PC-3 (cell line): ENCODE results near the gene VILL. TPM values are rescaled to one million over a fixed set of nuclear protein-coding genes. Genes with fewer than 3 reads are reported as not detected.

Source experiments
- ATAC-seq: fragments of 200-7000 bp; cut with Tn5 transposase; 2 replicates; pipeline ENCODE4 v1.9.1; 2020; ENCODE audit warnings: mild to moderate bottlenecking, moderate library complexity
- BruUV-seq: library from RNA; stranded (reverse); fragments of 400-500 nt; replicated peaks from 2 replicates; lab custom pipeline; 2021; lab: Mats Ljungman, UMichigan
- CTCF ChIA-PET: fragments of 300-600 bp; sonication (Branson Sonifier 250); formaldehyde crosslinking; loops from one replicate; lab custom pipeline; 2022; ENCODE audit warnings: antibody characterized with exemption; lab: Charles Lee
- POLR2A ChIA-PET: fragments of 300-600 bp; sonication (Branson Sonifier 250); formaldehyde crosslinking; loops from one replicate; lab custom pipeline; 2022; ENCODE audit warnings: antibody characterized with exemption; ENCODE audit not compliant: unreplicated experiment; lab: Charles Lee
- DNase-seq: peaks from one replicate; pipeline ENCODE4 v3.0.0-alpha.2; 2015
- H2AFZ ChIP-seq: fragments of 300-600 bp; sonication (generic); 2 replicates; pipeline ENCODE4 v1.6.0; 2016; ENCODE audit warnings: antibody characterized with exemption, low read length
- H3F3A ChIP-seq: fragments of 300-600 bp; sonication (generic); one replicate; pipeline ENCODE4 v1.6.0; 2017; ENCODE audit warnings: antibody characterized with exemption, low read length, control low read depth, mild to moderate bottlenecking; ENCODE audit not compliant: unreplicated experiment
- H3K27ac ChIP-seq: fragments of 300-600 bp; sonication (generic); 2 replicates; pipeline ENCODE4 v1.5.1; 2016; ENCODE audit warnings: mild to moderate bottlenecking, low read length
- H3K27me3 ChIP-seq: fragments of 300-600 bp; sonication (generic); 2 replicates; pipeline ENCODE4 v1.6.1; 2016; ENCODE audit warnings: low read length, mixed read lengths
- H3K36me3 ChIP-seq: fragments of 300-600 bp; sonication (generic); 2 replicates; pipeline ENCODE4 v1.6.1; 2016; ENCODE audit warnings: low read depth, mixed run types, low read length, mixed read lengths
- H3K4me1 ChIP-seq: fragments of 300-600 bp; sonication (generic); 2 replicates; pipeline ENCODE4 v1.5.1; 2016; ENCODE audit warnings: low read length; ENCODE audit not compliant: insufficient read depth
- H3K4me2 ChIP-seq: fragments of 300-600 bp; sonication (generic); 2 replicates; pipeline ENCODE4 v1.6.0; 2016; ENCODE audit warnings: low read length
- H3K4me3 ChIP-seq: fragments of 300-600 bp; sonication (generic); 2 replicates; pipeline ENCODE4 v1.5.1; 2016; ENCODE audit warnings: mild to moderate bottlenecking, low read length, mixed read lengths
- H3K79me2 ChIP-seq: fragments of 300-600 bp; sonication (generic); 2 replicates; pipeline ENCODE4 v1.6.1; 2017; ENCODE audit warnings: low read length, mixed read lengths
- H3K9ac ChIP-seq: fragments of 300-600 bp; sonication (generic); 2 replicates; pipeline ENCODE4 v1.6.0; 2016; ENCODE audit warnings: mild to moderate bottlenecking, low read length
- H3K9me2 ChIP-seq: fragments of 300-600 bp; sonication (generic); replicated peaks from 2 replicates; pipeline ENCODE4 v1.6.1; 2016; ENCODE audit warnings: mixed run types, low read length, mixed read lengths
- H3K9me3 ChIP-seq: fragments of 300-600 bp; sonication (generic); 2 replicates; pipeline ENCODE4 v1.6.1; 2016; ENCODE audit warnings: low read length, mixed read lengths
- H4K20me1 ChIP-seq: fragments of 300-600 bp; sonication (generic); 2 replicates; pipeline ENCODE4 v1.6.1; 2016; ENCODE audit warnings: low read length, mixed read lengths
- CTCF ChIP-seq: fragments of 300-600 bp; sonication (generic); conservative IDR thresholded peaks from 2 replicates; pipeline ENCODE4 v1.5.1; 2017; ENCODE audit warnings: antibody characterized with exemption, low read depth, mild to moderate bottlenecking, low read length
- EZH2 ChIP-seq: fragments of 300-600 bp; sonication (generic); IDR thresholded peaks from one replicate; pipeline ENCODE4 v1.6.1; 2017; ENCODE audit warnings: antibody characterized with exemption, mild to moderate bottlenecking, low read length; ENCODE audit not compliant: unreplicated experiment
- EZH2phosphoT487 ChIP-seq: fragments of 300-600 bp; sonication (generic); IDR thresholded peaks from 2 replicates; pipeline ENCODE4 v1.6.1; 2018; ENCODE audit warnings: mild to moderate bottlenecking, antibody characterized with exemption, low read length, borderline replicate concordance
- intact Hi-C: fragments of 100-400 bp; cut with micrococcal nuclease; formaldehyde crosslinking; loops from 2 replicates; pipeline ENCODE4 v1.9.0; 2023
- total RNA-seq: library from RNA; depleted of rRNA; stranded (reverse); fragments of >200 nt; gene quantifications from 2 replicates; pipeline ENCODE4 v1.2.3, GENCODE V29; 2014

Gene VILL
- total RNA-seq, 1 experiment from 2014 or later, result 0.44 TPM

GRCh38 chr3:37943126-37943525, 47.5 kb upstream of the VILL start:
- H3K79me2 ChIP-seq, result no peaks in the 10 kb centered on the region
- no peak overlapping the region for H3K27ac ChIP-seq

DNA sequence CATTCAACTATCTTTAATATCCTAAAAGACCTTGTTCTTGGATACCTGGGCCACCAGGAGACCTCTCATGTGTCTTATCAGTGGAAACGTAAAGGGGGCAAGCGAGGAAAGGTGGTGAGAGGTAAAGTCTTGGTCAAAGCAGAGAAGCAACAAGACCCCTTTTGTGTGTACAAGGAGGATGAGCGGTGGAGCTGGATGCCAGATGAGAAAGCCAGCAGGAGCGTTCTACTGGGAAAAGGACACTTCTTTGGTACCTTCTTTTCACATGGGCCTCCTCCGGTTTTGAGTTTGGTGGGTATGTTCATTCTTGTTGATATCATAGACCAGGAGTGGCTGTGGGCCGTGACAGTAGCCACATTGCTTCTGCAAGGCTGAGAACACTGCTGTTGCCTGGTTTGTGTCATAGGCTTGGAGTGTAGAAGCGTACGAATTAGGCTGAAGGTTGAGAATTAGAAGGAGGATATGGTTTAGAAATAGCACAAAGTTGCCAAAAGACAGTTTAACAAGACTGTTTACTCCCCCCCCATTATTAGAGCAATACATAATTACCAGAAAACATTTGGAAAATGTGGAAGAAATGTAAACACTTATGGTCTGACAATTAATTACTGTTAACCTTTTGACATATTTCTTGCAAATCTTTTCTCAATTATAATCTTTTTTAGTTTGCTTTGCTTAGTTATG, 46.8 kb upstream of the VILL start:
- no peak overlapping the region for H3K4me2 ChIP-seq
- no peak overlapping the region for H3K27ac ChIP-seq
- H2AFZ ChIP-seq, result no peak overlapping the region
- H3K9me3 ChIP-seq, result no peaks in the 10 kb centered on the region
- H3K27me3 ChIP-seq, result no peaks in the 10 kb centered on the region
- intact Hi-C loops, result no loop called here
- no peaks in the 10 kb centered on the region for H4K20me1 ChIP-seq
- POLR2A ChIA-PET, result no interaction called here
- no peaks in the 10 kb centered on the region for H3F3A ChIP-seq
- peaks cover 21% of the 10 kb centered on the region for H3K4me1 ChIP-seq
- H3K36me3 ChIP-seq, result no peaks in the 10 kb centered on the region
- no peak for ATAC-seq
- H3K9me2 ChIP-seq, result no peaks in the 10 kb centered on the region
- TF ChIP-seq CTCF (no peak), EZH2 (no peak), EZH2phosphoT487 (no peak)
- no peak overlapping the region for H3K9ac ChIP-seq
- CTCF ChIA-PET, result no interaction called here
- H3K79me2 ChIP-seq, result no peaks in the 10 kb centered on the region
- no TSS peak for BruUV-seq
- no peak for DNase-seq
- H3K4me3 ChIP-seq, result no peak overlapping the region

More at GRCh38 chr3:37943126-37943525, 47.5 kb upstream of the VILL start:
- Histone ChIP-seq H3K4me1 (peaks cover 21% of the 10 kb centered on the region), H3K4me2 (no peak overlapping the region), H3F3A (no peaks in the 10 kb centered on the region), H3K27me3 (no peaks in the 10 kb centered on the region), H3K4me3 (no peak overlapping the region), H2AFZ (no peak overlapping the region), H3K36me3 (no peaks in the 10 kb centered on the region), H3K9ac (no peak overlapping the region), H3K9me2 (no peaks in the 10 kb centered on the region), H3K9me3 (no peaks in the 10 kb centered on the region), H4K20me1 (no peaks in the 10 kb centered on the region)
- CTCF ChIA-PET, result no interaction called here
- POLR2A ChIA-PET, result no interaction called here
- intact Hi-C loops, result no loop called here
- TF ChIP-seq EZH2, result no peak
- no peak for ATAC-seq
- no TSS peak for BruUV-seq
- no peak for DNase-seq

GRCh38 chr3:37944391-37944842, 46.2 kb upstream of the VILL start:
- CTCF ChIA-PET, result no interaction called here
- H3K27ac ChIP-seq, result no peak overlapping the region
- POLR2A ChIA-PET, result no interaction called here
- H3F3A ChIP-seq, result no peaks in the 10 kb centered on the region
- no peak overlapping the region for H3K4me3 ChIP-seq
- H3K9me2 ChIP-seq, result no peaks in the 10 kb centered on the region
- H4K20me1 ChIP-seq, result no peaks in the 10 kb centered on the region
- H3K4me1 ChIP-seq, result peaks cover 21% of the 10 kb centered on the region
- H3K79me2 ChIP-seq, result no peaks in the 10 kb centered on the region
- DNase-seq (no peak), ATAC-seq (no peak)
- intact Hi-C loops, result no loop called here
- H3K9ac ChIP-seq, result no peak overlapping the region
- no peak overlapping the region for H3K4me2 ChIP-seq
- BruUV-seq, result no TSS peak
- TF ChIP-seq EZH2 (no peak), EZH2phosphoT487 (no peak), CTCF (no peak)
- H3K27me3 ChIP-seq, result no peaks in the 10 kb centered on the region
- H2AFZ ChIP-seq, result no peak overlapping the region
- no peaks in the 10 kb centered on the region for H3K9me3 ChIP-seq
- no peaks in the 10 kb centered on the region for H3K36me3 ChIP-seq
